HG02571 (cell line): ENCODE results near the gene ZBTB39.
"Not testable (repeated sequence)": the region's sequence is repeated elsewhere in the genome, so short reads cannot be mapped to it uniquely, and the experiment has no call there.

Experiments
- ATAC-seq: cut with Tn5 transposase; IDR thresholded peaks from one replicate; pipeline ENCODE4 v1.9.1; 2021; ENCODE audit warnings: mild to moderate bottlenecking, moderate library complexity; ENCODE audit not compliant: unreplicated experiment

Gene ZBTB39

GRCh38 chr12:57031138-57031725 lies 24.9 kb upstream of the ZBTB39 start:
- no peak for ATAC-seq

- ATAC-seq, result no peak
Measured at GRCh38 chr12:57029457-57029856, 23.1 kb upstream of the ZBTB39 start.

- no peak for ATAC-seq
Measured at GRCh38 chr12:57027805-57028153, 21.4 kb upstream of the ZBTB39 start.

GRCh38 chr12:57027011-57027804 lies 20.9 kb upstream of the ZBTB39 start:
- ATAC-seq, result no peak

- no peak for ATAC-seq
Measured at GRCh38 chr12:57025196-57025595, 18.9 kb upstream of the ZBTB39 start.

- not testable (repeated sequence) for ATAC-seq
Measured at GRCh38 chr12:57022324-57022723, 16.0 kb upstream of the ZBTB39 start.

GRCh38 chr12:57019983-57020719 lies 13.8 kb upstream of the ZBTB39 start:
- no peak for ATAC-seq

GRCh38 chr12:57018906-57019305 lies 12.6 kb upstream of the ZBTB39 start:
- ATAC-seq, result no peak

GRCh38 chr12:57018353-57018752 lies 12.0 kb upstream of the ZBTB39 start:
- not testable (repeated sequence) for ATAC-seq

- no peak for ATAC-seq
Measured at GRCh38 chr12:57016348-57016747, 10.0 kb upstream of the ZBTB39 start, which contains the start of gene TAC3. TSS of gene TAC3 (minus strand) at chr12:57016529. CDS start at chr12:57015797, 732 bp downstream.

GRCh38 chr12:57012600-57013465 lies 6.5 kb upstream of the ZBTB39 start:
- peak; percentile 77 for ATAC-seq

- ATAC-seq, result no peak
Measured at GRCh38 chr12:57011438-57012424, 5.4 kb upstream of the ZBTB39 start.

GRCh38 chr12:57010627-57011247 lies 4.4 kb upstream of the ZBTB39 start:
- no peak for ATAC-seq

- no peak for ATAC-seq
Measured at GRCh38 chr12:57009949-57010626, 3.7 kb upstream of the ZBTB39 start.

- ATAC-seq, result no peak
Measured at GRCh38 chr12:57008178-57008577, 1.8 kb upstream of the ZBTB39 start.

GRCh38 chr12:57006809-57007475 lies 596 bp upstream of the ZBTB39 start:
- ATAC-seq, result no peak

GRCh38 chr12:57004651-57005050 lies 1.7 kb downstream of the ZBTB39 start:
- ATAC-seq, result no peak

GRCh38 chr12:57003395-57003794 lies 3.0 kb downstream of the ZBTB39 start:
- ATAC-seq, result no peak
